GM18873 (cell line): ENCODE data around the gene SSBP3.

Experiments
- ATAC-seq: cut with Tn5 transposase; IDR thresholded peaks from one replicate; pipeline ENCODE4 v1.9.1; 2021; ENCODE audit warnings: mild to moderate bottlenecking, moderate library complexity, moderate number of reproducible peaks; ENCODE audit not compliant: unreplicated experiment, low FRiP score

SSBP3 gene

GRCh38 chr1:54336116-54336515 lies 70.1 kb downstream of the SSBP3 start:
- no peak for ATAC-seq

GRCh38 chr1:54335755-54336108 lies 70.5 kb downstream of the SSBP3 start:
- ATAC-seq = no peak

GRCh38 chr1:54335011-54335754 lies 71.0 kb downstream of the SSBP3 start:
- ATAC-seq = no peak

- no peak for ATAC-seq
Observed at GRCh38 chr1:54332781-54333585, 73.2 kb downstream of the SSBP3 start.

- ATAC-seq = no peak
Observed at GRCh38 chr1:54331843-54332463, 74.2 kb downstream of the SSBP3 start.

GRCh38 chr1:54331091-54331772 lies 75.0 kb downstream of the SSBP3 start:
- no peak for ATAC-seq

GRCh38 chr1:54329312-54330003 lies 76.7 kb downstream of the SSBP3 start:
- no peak for ATAC-seq

GRCh38 chr1:54328066-54328636 lies 78.0 kb downstream of the SSBP3 start:
- ATAC-seq = no peak

- ATAC-seq = no peak
Observed at GRCh38 chr1:54327386-54328065, 78.7 kb downstream of the SSBP3 start.

- ATAC-seq = no peak
Observed at GRCh38 chr1:54326543-54327385, 79.4 kb downstream of the SSBP3 start.

GRCh38 chr1:54325703-54326461 lies 80.3 kb downstream of the SSBP3 start:
- ATAC-seq = no peak

- ATAC-seq = no peak
Observed at GRCh38 chr1:54325284-54325683, 80.9 kb downstream of the SSBP3 start.

- ATAC-seq = no peak
Observed at GRCh38 chr1:54324251-54325140, 81.7 kb downstream of the SSBP3 start.

GRCh38 chr1:54323921-54324250 lies 82.3 kb downstream of the SSBP3 start:
- no peak for ATAC-seq

- ATAC-seq = no peak
Observed at GRCh38 chr1:54323324-54323739, 82.9 kb downstream of the SSBP3 start.

GRCh38 chr1:54318246-54318814 lies 87.9 kb downstream of the SSBP3 start:
- ATAC-seq = no peak

- ATAC-seq = no peak
Observed at GRCh38 chr1:54317084-54317483, 89.1 kb downstream of the SSBP3 start.
